Sigmoid colon (tissue), 7 donors: ENCODE results near the gene ZNF18. TPM values are rescaled to one million over a fixed set of nuclear protein-coding genes. Genes with fewer than 3 reads are reported as not detected.
"Not testable (repeated sequence)": the region's sequence is repeated elsewhere in the genome, so short reads cannot be mapped to it uniquely, and the experiment has no call there.

Source experiments
- DNase-seq: peaks from one replicate; pipeline ENCODE4 v3.0.0-alpha.2; 2019
- H3K27ac ChIP-seq, 4 donors: fragments of 200-600 bp; sonication (generic); one replicate each; pipeline ENCODE4 v1.5.1; 2016 to 2019; ENCODE audit warnings: mild to moderate bottlenecking in 1 of 4
- H3K27me3 ChIP-seq, 3 donors: fragments of 200-600 bp; sonication (generic); one replicate each; pipeline ENCODE4 v1.5.1; 2019; ENCODE audit warnings: mild to moderate bottlenecking in 1 of 3
- H3K36me3 ChIP-seq, 4 donors: fragments of 200-600 bp; sonication (generic); one replicate each; pipeline ENCODE4 v1.5.1; 2016 to 2019
- H3K4me1 ChIP-seq, 4 donors: fragments of 200-600 bp; sonication (generic); one replicate each; pipeline ENCODE4 v1.5.1; 2017 to 2019
- H3K4me3 ChIP-seq, 4 donors: fragments of 200-600 bp; sonication (generic); one replicate each; pipeline ENCODE4 v1.5.1; 2017 to 2019; ENCODE audit warnings: mild to moderate bottlenecking in 2 of 4, moderate library complexity in 1 of 4
- H3K9me3 ChIP-seq, 4 donors: fragments of 200-600 bp in 3 of 4; sonication (generic) in 3 of 4; one replicate each; pipeline versions ENCODE4 v1.5.1 to v1.6.1; 2013 to 2019
- CTCF ChIP-seq, 4 experiments: fragments of 450-650 bp in 3 of 4; fragments of 200-600 bp in 1 of 4; IDR thresholded peaks; one replicate each; pipeline ENCODE4 v1.5.1; 2016 to 2019; ENCODE audit warnings: antibody characterized with exemption in 4 of 4, mild to moderate bottlenecking in 3 of 4, moderate library complexity in 2 of 4
- EP300 ChIP-seq, 4 donors: sonication (generic); formaldehyde crosslinking; IDR thresholded peaks; one replicate each; pipeline ENCODE4 v1.6.1; 2017; ENCODE audit warnings: antibody characterized with exemption in 4 of 4
- POLR2A ChIP-seq, 2 donors: fragments of 450-650 bp; IDR thresholded peaks; one replicate each; pipeline ENCODE4 v1.6.1; 2016; ENCODE audit warnings: antibody characterized with exemption in 2 of 2, mild to moderate bottlenecking in 2 of 2, moderate library complexity in 2 of 2
- POLR2AphosphoS5 ChIP-seq, 4 donors: sonication (generic); formaldehyde crosslinking; IDR thresholded peaks; one replicate each; pipeline ENCODE4 v1.6.1; 2017; ENCODE audit warnings: antibody characterized with exemption in 4 of 4
- WGBS, 2 donors: extraction: QIAGEN DNeasy Blood & Tissue Kit; methylation state at CpG; one replicate each; pipeline ENCODE4 v1.1.7; 2013; 5-methylcytosine and 5-hydroxymethylcytosine counted together
- intact Hi-C: fragments of 100-400 bp; cut with DNase I; formaldehyde crosslinking; loops from one replicate; pipeline ENCODE4 v1.15.1; 2023
- polyA plus RNA-seq, 3 donors: library from polyadenylated mRNA; stranded (reverse); fragments of 200-250 nt; gene quantifications; one replicate each; pipeline ENCODE4 v1.2.3, GENCODE V29; 2013
- total RNA-seq, 4 donors: library from RNA; depleted of rRNA; stranded (reverse); fragments of >200 nt; gene quantifications; one replicate each; pipeline ENCODE4 v1.1.0, GENCODE V29; 2016
- donor health status: healthy with polysubstance abuse.
- donor health status: Bipolar disorder and iron deficiency.
- donor health status: healthy.

Gene ZNF18
- total and polyA plus RNA-seq, 7 donors = 3.0 to 8.9 (median 5.5) TPM

- peaks cover 0 to 9% (median 0%) of the 10 kb centered on the region in 4 donors for H3K36me3 ChIP-seq
- H3K4me3 ChIP-seq = no peak overlapping the region
- no peaks in the 10 kb centered on the region for H3K27me3 ChIP-seq
- intact Hi-C loops = no loop called here
- no peaks in the 10 kb centered on the region for H3K4me1 ChIP-seq
- TF ChIP-seq POLR2A (IDR thresholded peaks at IDR 0.05) (no peak), CTCF (IDR thresholded peaks at IDR 0.05) (no peak), EP300 (IDR thresholded peaks at IDR 0.05) (no peak), POLR2AphosphoS5 (IDR thresholded peaks at IDR 0.05) (no peak)
- H3K27ac ChIP-seq = no peak overlapping the region
- H3K9me3 ChIP-seq = peaks cover 0 to 8% (median 6%) of the 10 kb centered on the region in 4 donors
- DNase-seq = no peak
Observed at GRCh38 chr17:11954936-11955335, 42.3 kb downstream of the ZNF18 start.

- no peaks in the 10 kb centered on the region for H3K27me3 ChIP-seq
- peaks cover 0 to 9% (median 0%) of the 10 kb centered on the region in 4 donors for H3K36me3 ChIP-seq
- TF ChIP-seq CTCF (IDR thresholded peaks at IDR 0.05) = no peak
- no peak for TF ChIP-seq EP300 (IDR thresholded peaks at IDR 0.05)
- no peak for TF ChIP-seq POLR2A (IDR thresholded peaks at IDR 0.05)
- no peak for TF ChIP-seq POLR2AphosphoS5 (IDR thresholded peaks at IDR 0.05)
- intact Hi-C loops = no loop called here
- H3K9me3 ChIP-seq = peaks cover 0 to 8% (median 6%) of the 10 kb centered on the region in 4 donors
- no peak for DNase-seq
- WGBS, 2 donors = 95 to 100% methylated on average over 1 of the region's 1 CpG
- H3K27ac ChIP-seq = no peak overlapping the region
- H3K4me3 ChIP-seq = no peak overlapping the region
- no peaks in the 10 kb centered on the region for H3K4me1 ChIP-seq
Observed at GRCh38 chr17:11953924-11954323, 43.4 kb downstream of the ZNF18 start.

GRCh38 chr17:11952610-11953009 is 44.7 kb downstream of the ZNF18 start:
- no peak for DNase-seq
- no peak overlapping the region for H3K27ac ChIP-seq
- H3K27me3 ChIP-seq = no peaks in the 10 kb centered on the region
- H3K4me1 ChIP-seq = peaks cover 0 to 5% (median 4%) of the 10 kb centered on the region in 4 donors
- no peaks in the 10 kb centered on the region for H3K36me3 ChIP-seq
- H3K4me3 ChIP-seq = no peak overlapping the region
- intact Hi-C loops = no loop called here
- TF ChIP-seq EP300 (IDR thresholded peaks at IDR 0.05) (no peak), POLR2A (IDR thresholded peaks at IDR 0.05) (no peak), CTCF (IDR thresholded peaks at IDR 0.05) (no peak), POLR2AphosphoS5 (IDR thresholded peaks at IDR 0.05) (no peak)
- peaks cover 0 to 8% (median 6%) of the 10 kb centered on the region in 4 donors for H3K9me3 ChIP-seq
- WGBS, 2 donors = 97 to 98% methylated on average over 3 of the region's 3 CpGs

- no peak overlapping the region for H3K4me3 ChIP-seq
- intact Hi-C loops = no loop called here
- peaks cover 0 to 5% (median 4%) of the 10 kb centered on the region in 4 donors for H3K4me1 ChIP-seq
- H3K27me3 ChIP-seq = no peaks in the 10 kb centered on the region
- H3K9me3 ChIP-seq = peaks cover 0 to 8% (median 6%) of the 10 kb centered on the region in 4 donors
- H3K36me3 ChIP-seq = no peaks in the 10 kb centered on the region
- WGBS, 2 donors = 75 to 79% methylated on average over 7 of the region's 7 CpGs
- no peak for DNase-seq
- no peak for TF ChIP-seq POLR2AphosphoS5 (IDR thresholded peaks at IDR 0.05)
- TF ChIP-seq CTCF (IDR thresholded peaks at IDR 0.05) = no peak
- TF ChIP-seq POLR2A (IDR thresholded peaks at IDR 0.05) = no peak
- TF ChIP-seq EP300 (IDR thresholded peaks at IDR 0.05) = no peak
- no peak overlapping the region for H3K27ac ChIP-seq
Observed at GRCh38 chr17:11950771-11951519, 46.3 kb downstream of the ZNF18 start.

GRCh38 chr17:11949571-11949970 is 47.7 kb downstream of the ZNF18 start:
- WGBS, 2 donors = 93 to 100% methylated on average over 1 of the region's 1 CpG
- intact Hi-C loops = not testable (repeated sequence)

More at GRCh38 chr17:11949571-11949970, 47.7 kb downstream of the ZNF18 start:
- H3K27me3 ChIP-seq, DNase-seq, H3K27ac ChIP-seq, H3K9me3 ChIP-seq, H3K36me3 ChIP-seq, H3K4me1 ChIP-seq, H3K4me3 ChIP-seq: not testable (repeated sequence)
